ENCODE results near the gene SLC25A22. TPM values are rescaled to one million over a fixed set of nuclear protein-coding genes. Genes with fewer than 3 reads are reported as not detected.

SLC25A22 gene
- total RNA-seq, 1 experiment from 2014 or later: 32.7 TPM

DNA sequence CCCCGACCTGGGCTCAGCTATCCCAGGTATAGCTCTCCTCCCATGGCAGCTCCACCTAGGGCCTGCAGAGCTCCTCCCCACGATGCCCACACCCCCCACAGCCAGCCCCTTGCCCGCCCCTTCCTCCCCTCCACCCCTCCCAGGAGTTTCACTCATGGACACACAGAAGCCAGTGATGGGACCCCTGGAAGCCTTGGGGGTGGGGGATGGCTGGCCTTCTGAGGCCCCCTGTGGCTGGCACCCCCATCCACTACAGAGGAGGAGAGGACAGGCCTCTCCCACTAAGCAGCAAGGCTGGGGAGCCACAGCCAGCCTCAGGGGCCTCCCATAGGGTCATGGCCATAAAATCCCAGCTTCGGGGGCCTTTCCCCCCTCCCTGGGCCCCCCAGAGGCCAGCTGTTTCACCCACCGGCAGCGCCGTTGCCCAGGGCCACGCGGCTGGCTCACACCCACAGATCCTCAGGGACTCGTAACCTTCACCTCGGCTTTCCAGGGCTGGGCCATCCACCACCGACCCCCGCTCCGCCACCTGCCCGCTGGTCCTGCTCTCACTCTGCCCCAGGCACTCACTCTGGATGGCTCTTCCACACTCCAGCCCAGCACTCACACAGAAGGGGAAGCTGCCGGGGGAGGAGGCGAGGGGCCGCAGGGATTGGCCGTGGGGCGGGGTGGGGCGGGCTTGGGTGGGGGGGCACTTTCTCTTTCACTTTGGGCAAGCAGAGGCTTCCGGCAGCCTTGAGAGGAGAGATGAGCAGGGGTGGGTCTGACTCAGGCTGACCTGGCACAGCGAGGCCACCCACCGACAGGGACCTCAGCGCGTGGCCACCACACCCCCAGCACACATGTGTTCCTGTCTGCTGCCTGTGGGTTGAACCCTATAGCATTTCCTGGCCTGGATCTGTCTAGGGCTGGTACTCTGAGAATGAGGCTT is 2.2 kb downstream of the SLC25A22 start:
- Histone ChIP-seq H3F3A (ENCODE audit: low read length, unreplicated experiment) (peaks cover 4% of the 10 kb centered on the region), H3K9ac (ENCODE audit: low read length) (peak overlapping the region; percentile 67), H4K20me1 (ENCODE audit: low read length) (no peaks in the 10 kb centered on the region), H3K79me2 (ENCODE audit: low read length) (peaks cover 24% of the 10 kb centered on the region), H3K36me3 (ENCODE audit: low read depth, low read length) (no peaks in the 10 kb centered on the region; the same call in 1 of the 2 replicates), H3K4me2 (ENCODE audit: low read length) (peak overlapping the region; percentile 98), H3K9me2 (replicated peaks; ENCODE audit: low read length) (no peaks in the 10 kb centered on the region), H2AFZ (ENCODE audit: low read length) (0 out of 2 replicates have a peak overlapping the region, but pooled peaks have one; percentile 38), H3K4me3 (ENCODE audit: low read length) (peak overlapping the region; percentile 94), H3K9me3 (ENCODE audit: low read length) (no peaks in the 10 kb centered on the region), H3K27ac (ENCODE audit: low read length) (peak overlapping the region; percentile 40), H3K27me3 (ENCODE audit: low read length) (no peaks in the 10 kb centered on the region), H3K4me1 (ENCODE audit: insufficient read depth, low read length) (peaks cover 19% of the 10 kb centered on the region)
- TF ChIP-seq EZH2 (IDR thresholded peaks at IDR 0.05; ENCODE audit: low read length, unreplicated experiment) (no peak), EZH2phosphoT487 (IDR thresholded peaks at IDR 0.05; ENCODE audit: borderline replicate concordance, low read length) (no peak)
- BruUV-seq (replicated peaks): no TSS peak
- peak; percentile 79 for DNase-seq
- POLR2A ChIA-PET (ENCODE audit: unreplicated experiment): interaction anchor here (0.6 kb wide), 1 partner anchor 14 kb away, joined by 3 read pairs; the partner anchor contains the start of gene RPLP2
- ATAC-seq: peak; percentile 52
- intact Hi-C loops (cut with micrococcal nuclease): loop anchor here (2.0 kb wide), 1 partner anchor 25 kb away; no protein-coding TSS in a partner anchor
- CTCF ChIA-PET: interaction anchor here (0.5 kb wide), 1 partner anchor 29 kb away, joined by 7 read pairs; no protein-coding TSS in a partner anchor

DNA sequence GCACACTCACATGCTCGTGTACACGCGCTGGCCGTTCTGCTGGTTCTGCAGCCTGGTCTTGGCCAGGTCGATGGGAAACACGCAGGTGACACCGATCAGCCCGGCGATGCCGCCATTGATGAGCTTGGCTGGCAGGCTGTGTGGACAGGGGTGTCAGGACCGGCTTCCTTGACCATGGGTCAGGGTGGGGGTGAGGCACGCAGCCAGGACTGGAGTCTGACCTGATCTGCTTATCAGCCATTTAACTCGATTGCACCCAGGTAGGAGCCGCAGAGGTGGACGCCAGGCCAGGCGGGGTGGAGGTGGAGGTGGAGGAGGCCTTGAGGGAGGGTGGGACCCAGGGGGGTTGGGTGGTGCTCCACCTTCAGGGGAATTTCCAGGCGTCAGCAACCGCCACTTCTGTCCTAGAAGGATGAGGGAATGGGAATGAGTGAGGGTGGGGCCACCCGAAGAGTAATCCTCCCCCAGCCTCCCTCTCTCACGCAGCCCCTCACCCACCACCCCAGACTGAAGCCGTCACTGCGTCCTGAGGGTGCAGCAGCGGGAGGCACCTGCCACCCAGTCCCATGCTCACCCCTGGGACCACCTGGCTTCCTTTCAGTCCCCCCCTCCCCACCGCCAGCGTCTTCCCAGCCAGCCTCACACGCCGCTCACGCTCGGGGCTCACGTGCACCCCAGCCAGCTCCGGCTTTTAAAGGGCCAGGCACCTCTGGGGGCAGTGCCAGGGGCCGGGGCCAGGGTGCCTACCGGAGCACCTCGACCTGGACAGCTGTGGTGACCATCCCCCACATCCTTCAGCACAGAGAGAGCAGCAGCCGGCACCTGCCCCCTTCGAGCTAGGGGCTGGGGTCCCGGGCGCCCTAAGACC is 3.1 kb downstream of the SLC25A22 start:
- no peak for ATAC-seq
- Histone ChIP-seq H3K27me3 (ENCODE audit: low read length) (no peaks in the 10 kb centered on the region), H2AFZ (ENCODE audit: low read length) (no peak overlapping the region), H3K4me2 (ENCODE audit: low read length) (peak overlapping the region; percentile 98), H3K79me2 (ENCODE audit: low read length) (peaks cover 24% of the 10 kb centered on the region), H3F3A (ENCODE audit: low read length, unreplicated experiment) (peaks cover 4% of the 10 kb centered on the region), H3K27ac (ENCODE audit: low read length) (no peak overlapping the region), H4K20me1 (ENCODE audit: low read length) (no peaks in the 10 kb centered on the region), H3K4me3 (ENCODE audit: low read length) (peak overlapping the region; percentile 94), H3K9me2 (replicated peaks; ENCODE audit: low read length) (no peaks in the 10 kb centered on the region), H3K9ac (ENCODE audit: low read length) (no peak overlapping the region; the same call in 1 of the 2 replicates), H3K36me3 (ENCODE audit: low read depth, low read length) (no peaks in the 10 kb centered on the region; the same call in 1 of the 2 replicates), H3K9me3 (ENCODE audit: low read length) (no peaks in the 10 kb centered on the region), H3K4me1 (ENCODE audit: insufficient read depth, low read length) (peaks cover 19% of the 10 kb centered on the region)
- ChIA-PET CTCF (no interaction called here), POLR2A (ENCODE audit: unreplicated experiment) (interaction anchor here (0.6 kb wide), 1 partner anchor 38 kb away, joined by 3 read pairs; no protein-coding TSS in a partner anchor)
- no peak for DNase-seq
- intact Hi-C loops (cut with micrococcal nuclease): no loop called here
- TF ChIP-seq EZH2phosphoT487 (IDR thresholded peaks at IDR 0.05; ENCODE audit: borderline replicate concordance, low read length): no peak
- TF ChIP-seq EZH2 (IDR thresholded peaks at IDR 0.05; ENCODE audit: low read length, unreplicated experiment): no peak
- TF ChIP-seq, protein P1, sequence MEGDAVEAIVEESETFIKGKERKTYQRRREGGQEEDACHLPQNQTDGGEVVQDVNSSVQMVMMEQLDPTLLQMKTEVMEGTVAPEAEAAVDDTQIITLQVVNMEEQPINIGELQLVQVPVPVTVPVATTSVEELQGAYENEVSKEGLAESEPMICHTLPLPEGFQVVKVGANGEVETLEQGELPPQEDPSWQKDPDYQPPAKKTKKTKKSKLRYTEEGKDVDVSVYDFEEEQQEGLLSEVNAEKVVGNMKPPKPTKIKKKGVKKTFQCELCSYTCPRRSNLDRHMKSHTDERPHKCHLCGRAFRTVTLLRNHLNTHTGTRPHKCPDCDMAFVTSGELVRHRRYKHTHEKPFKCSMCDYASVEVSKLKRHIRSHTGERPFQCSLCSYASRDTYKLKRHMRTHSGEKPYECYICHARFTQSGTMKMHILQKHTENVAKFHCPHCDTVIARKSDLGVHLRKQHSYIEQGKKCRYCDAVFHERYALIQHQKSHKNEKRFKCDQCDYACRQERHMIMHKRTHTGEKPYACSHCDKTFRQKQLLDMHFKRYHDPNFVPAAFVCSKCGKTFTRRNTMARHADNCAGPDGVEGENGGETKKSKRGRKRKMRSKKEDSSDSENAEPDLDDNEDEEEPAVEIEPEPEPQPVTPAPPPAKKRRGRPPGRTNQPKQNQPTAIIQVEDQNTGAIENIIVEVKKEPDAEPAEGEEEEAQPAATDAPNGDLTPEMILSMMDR (conservative IDR thresholded peaks at IDR 0.05; ENCODE audit: low read depth, low read length): no peak
- no TSS peak for BruUV-seq (replicated peaks)

Data from PC-3 (cell line).